NCI-H510A treated with DMSO at 0.1 percent for 48 hours (cell line): ENCODE results near the gene KCNMA1.

Experiments
- DNase-seq: peaks from one replicate; lab custom pipeline; 2025; lab: John Stamatoyannopoulos, UW

The KCNMA1 gene

DNA sequence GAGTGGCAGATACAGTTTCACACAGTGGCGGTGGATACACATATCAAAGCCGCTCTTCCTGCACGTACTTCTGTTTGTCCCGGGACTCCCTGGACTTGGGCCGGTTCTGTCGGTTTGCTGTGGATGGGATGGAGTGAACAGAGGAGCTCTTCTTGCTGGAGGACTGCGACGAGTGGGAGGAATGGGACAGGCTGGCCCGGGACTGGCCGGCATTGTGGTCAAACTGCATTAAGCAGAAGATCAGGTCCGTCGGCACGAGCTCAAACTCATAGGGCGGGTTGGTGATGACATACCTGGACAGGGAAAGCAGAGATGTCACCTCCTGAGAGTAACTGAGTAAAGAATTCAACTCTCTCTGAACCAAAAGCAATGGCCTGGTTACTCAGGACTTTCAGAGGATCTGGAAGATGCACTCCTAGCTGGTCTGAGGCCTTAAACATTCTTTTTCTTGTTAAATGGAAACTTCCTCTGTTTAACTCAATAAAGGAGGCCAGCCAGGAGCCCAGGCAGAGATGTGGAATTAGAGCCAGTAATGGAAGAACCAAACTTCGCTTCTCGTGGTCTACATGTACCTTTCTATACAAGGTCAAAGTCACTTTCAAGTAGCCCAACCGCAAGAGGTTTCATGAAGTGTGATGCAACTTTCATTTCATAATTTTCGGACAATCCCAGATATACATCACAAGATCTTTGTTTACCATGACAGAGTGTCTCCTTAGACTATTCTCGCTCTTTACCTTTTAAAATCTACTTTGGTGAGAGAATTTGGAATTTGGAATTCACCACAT is 750.2 kb downstream of the KCNMA1 start:
- DNase-seq, result no peak

GRCh38 chr10:76885816-76886215 is 751.8 kb downstream of the KCNMA1 start:
- DNase-seq, result no peak

- no peak for DNase-seq
Measured at GRCh38 chr10:76884673-76885275, 752.8 kb downstream of the KCNMA1 start.

DNA sequence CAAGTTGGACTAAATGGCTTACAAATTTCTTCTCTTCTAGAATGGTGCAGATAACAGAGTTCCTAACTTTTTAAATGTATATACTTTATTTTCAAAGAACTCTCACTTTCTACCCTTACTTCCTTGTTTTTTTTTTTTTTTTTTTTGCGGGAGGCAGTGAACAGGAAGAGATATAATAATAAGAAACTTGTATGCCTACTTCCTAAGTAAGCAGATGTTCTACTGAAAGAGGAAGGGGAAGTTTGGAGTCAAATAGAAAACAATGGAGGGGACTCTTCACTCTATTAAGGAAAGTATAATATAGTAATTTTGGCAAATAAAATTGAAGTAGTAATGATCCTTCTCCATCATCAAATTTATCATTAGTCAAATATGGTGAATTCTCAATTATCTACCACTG is 754.0 kb downstream of the KCNMA1 start:
- DNase-seq, result no peak

- no peak for DNase-seq
Measured at GRCh38 chr10:76882796-76883195, 754.8 kb downstream of the KCNMA1 start.

DNA sequence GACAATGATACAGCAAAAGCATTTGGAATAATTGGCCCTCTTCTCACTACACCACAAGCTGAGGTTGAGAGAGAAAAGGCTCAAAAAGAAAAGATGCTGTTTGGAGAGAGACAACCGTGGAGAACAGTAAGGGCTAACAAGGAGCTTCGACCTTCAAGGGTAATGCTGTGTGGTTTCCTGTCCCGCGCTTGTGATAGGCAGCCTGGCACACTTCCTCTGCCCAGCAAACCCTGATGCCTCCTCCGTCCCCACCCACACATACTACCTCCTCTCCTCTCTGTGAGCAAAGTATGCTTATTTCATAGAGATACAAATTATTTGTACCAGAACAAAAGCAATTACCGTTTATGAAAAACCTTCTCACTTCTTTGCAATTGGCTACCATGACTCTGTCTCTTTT is 755.4 kb downstream of the KCNMA1 start:
- no peak for DNase-seq

DNA sequence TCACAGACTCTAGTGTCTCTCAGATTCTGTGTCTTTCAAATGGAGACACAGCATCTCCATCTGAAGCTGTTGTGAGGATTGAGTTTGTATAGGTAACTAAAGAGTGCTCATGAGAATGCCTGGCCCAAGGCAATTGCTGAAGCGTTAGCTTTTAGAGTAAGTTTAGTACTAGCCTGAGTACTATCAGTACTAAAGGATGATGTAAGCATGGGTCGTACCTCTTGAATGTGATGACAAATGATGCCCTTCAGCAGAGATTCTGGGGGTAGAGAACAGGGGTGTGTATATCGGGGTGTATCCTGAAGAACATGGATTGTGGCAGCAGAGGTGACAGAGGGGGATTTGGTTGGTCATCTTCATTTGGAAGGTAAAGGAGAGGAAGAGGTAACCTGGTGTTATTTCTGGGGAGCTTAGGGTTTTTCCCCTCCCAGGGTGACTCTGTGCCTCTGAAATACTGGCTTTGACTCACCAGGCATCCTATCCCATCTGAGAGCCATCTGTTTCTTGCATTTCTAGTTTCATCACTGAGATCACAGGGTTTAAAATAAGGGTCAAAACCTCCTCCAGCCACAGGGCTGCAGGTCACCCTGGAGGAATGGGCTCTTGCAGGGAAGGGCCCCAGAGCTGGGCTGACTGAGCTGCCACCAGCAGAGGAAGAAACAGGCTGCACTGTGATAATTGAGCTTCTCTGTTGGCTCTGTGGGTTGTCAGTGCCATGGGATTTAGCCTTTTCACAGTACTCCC is 756.0 kb downstream of the KCNMA1 start:
- no peak for DNase-seq

GRCh38 chr10:76880931-76881330 is 756.7 kb downstream of the KCNMA1 start:
- no peak for DNase-seq

DNA sequence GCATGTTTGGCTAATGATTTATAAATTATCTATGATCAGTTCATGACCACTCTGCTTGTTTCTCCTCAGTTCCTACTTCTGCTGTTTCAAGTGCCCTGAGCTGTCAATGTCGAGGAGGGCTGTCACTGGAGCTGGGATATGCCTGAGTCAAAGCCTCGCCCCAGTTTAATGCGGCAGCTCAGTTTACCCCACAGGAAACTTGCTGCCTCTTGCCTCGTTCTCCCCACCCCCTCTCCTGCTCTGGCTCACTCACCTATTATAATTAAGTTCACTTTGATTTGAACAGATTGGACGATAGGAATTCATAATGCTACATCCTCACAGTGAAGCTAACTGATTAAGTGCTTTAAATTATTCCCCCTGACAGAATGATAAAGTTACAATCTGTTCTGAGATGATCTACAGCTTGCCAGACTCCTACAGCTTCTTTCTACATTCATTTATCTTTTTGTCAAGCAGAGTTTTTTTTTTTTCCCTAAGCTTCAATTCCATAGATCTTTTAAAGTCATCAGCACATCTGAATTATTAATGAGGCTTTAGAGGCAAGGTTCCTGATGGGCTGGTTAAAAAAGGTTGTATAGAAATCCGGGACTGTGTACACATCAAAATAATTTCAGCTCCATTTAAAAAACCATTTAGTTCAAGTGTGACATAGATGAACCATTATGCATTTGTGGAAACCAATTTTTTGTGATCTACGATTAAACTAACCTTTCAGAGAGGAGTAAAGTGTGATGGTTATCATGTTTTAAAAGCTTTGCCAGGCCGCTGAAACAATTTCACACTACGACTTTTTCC is 758.3 kb downstream of the KCNMA1 start:
- no peak for DNase-seq

DNA sequence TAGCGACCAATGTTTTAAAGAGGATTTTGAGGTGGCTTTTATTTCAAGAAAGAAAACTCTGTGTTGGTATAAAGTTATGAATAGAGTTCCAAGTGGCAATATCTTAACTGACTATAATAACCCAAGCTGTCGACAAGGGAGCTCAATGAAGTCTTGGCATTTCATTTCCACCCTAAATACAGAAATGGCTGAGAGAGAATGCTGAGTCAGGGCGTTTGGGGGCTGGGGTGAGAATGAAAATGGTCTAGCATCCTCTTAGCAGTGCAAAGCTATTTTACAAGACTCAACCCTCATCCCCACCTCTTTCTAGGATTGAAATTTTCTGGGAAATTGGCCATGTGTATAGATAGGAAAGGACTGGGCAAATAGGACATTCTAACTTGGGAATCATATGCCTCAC is 759.1 kb downstream of the KCNMA1 start:
- no peak for DNase-seq

- no peak for DNase-seq
Measured at GRCh38 chr10:76874896-76875295, 762.7 kb downstream of the KCNMA1 start.

DNA sequence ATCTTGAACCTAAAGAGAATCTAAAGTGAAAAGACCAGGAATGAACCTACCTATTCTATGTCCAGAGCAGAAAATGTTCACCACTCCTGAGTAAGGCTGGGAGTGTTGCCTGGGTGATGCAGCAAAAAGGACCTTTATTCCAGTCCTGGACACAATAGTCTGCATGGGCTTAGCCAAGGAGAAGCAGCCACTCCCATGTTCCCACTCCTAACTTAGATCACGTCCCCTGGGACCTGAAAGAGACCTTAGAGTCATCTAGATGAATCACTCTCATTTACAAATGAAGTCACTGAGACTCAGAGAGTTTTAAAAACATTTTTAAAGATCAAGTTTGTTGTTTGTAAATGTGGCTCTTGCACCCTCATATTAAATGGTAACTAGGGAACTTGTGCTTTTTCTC is 763.4 kb downstream of the KCNMA1 start:
- DNase-seq, result no peak

- no peak for DNase-seq
Measured at GRCh38 chr10:76871697-76872295, 765.8 kb downstream of the KCNMA1 start.

GRCh38 chr10:76869931-76870330 is 767.7 kb downstream of the KCNMA1 start:
- DNase-seq, result no peak

DNA sequence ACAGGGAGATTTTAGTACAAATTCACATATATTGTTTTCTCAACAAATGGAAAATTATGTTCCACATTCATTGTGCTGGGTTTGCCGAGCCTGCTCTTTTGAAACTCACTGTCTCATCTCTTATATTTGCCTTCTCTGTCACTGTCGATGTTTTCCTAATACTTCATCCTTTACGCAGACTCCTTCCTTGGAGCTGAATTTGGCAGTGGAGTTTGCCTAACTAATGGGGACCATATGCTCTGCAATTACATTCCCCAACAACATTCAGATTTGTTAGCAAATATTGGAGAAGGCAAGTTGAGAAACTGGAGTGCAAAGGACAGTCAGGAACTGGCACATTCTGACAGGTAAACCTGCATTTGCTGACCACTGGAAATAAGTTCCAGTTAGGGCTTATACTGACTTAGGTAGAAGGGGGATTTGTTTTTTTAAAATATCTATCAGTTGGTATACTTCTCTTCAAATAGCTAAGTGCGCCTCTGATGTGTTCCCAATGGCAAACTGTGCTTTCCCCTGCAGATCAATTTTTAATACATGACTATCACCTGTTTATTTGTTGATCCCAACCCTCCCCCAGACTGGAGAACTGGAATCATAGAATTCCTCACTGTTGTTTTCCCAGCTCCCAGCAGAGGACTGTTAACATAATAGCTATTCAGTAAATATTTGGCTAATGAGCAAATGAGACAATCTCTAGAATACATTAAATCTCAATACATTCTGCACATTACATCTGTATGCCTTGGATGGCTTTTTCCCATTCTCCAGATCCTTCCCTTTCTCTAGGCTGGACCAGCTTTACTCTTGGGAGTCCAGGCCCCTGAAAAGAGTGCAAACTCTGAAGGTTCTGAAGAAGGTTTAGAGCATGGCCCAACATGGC is 769.3 kb downstream of the KCNMA1 start:
- no peak for DNase-seq

- no peak for DNase-seq
Measured at GRCh38 chr10:76866841-76867586, 770.6 kb downstream of the KCNMA1 start.

- DNase-seq, result no peak
Measured at GRCh38 chr10:76864922-76865321, 772.7 kb downstream of the KCNMA1 start.

DNA sequence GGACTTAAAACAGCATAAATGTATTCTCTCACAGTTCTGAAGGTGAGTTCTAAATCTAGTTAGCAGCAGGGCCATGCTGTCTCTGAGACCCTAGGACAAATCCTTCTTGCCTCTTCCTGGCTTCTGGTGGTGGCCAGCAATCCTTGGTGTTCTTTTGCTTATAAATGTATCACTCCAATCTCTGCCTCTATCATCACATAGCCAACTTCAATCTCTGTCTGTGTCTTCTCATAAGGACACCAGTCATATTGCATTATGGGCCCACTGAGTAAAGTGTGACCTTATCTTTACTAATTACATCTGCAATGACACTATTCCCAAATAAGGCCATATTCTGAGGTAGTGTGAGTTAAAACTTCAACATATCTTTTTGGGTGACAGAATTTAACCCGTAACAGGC is 778.9 kb downstream of the KCNMA1 start:
- no peak for DNase-seq

GRCh38 chr10:76840802-76841201 is 796.8 kb downstream of the KCNMA1 start:
- DNase-seq, result no peak

DNA sequence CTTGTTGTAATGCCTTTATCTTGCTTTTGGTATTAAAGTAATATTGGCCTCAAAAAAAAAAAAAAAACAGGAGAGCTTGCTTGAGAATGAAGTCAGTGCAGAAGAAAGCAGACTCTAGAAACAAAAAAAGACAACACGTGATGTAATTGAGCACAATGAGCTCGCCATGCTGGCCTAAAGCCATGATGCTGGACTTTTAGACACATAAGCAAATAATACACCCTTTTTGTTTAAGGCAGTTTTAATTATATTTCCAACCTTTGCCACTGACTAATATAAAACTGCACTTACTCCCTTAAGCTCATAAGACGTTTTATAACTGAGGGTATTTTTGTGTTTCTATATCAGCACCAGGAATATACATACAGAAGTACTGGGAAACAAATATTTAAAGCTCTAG is 798.3 kb downstream of the KCNMA1 start:
- no peak for DNase-seq
